Activated gamma-delta T cell (primary cell): Measurements from ENCODE around the gene FOXP1.
"Not testable (repeated sequence)": the region's sequence is repeated elsewhere in the genome, so short reads cannot be mapped to it uniquely, and the experiment has no call there.

Source experiments
- DNase-seq: peaks from one replicate; lab custom pipeline; 2025; lab: John Stamatoyannopoulos, UW

The FOXP1 gene

GRCh38 chr3:70975981-70976380 lies 607.5 kb downstream of the FOXP1 start:
- not testable (repeated sequence) for DNase-seq

GRCh38 chr3:70974747-70975146 lies 608.8 kb downstream of the FOXP1 start:
- DNase-seq: no peak

DNA sequence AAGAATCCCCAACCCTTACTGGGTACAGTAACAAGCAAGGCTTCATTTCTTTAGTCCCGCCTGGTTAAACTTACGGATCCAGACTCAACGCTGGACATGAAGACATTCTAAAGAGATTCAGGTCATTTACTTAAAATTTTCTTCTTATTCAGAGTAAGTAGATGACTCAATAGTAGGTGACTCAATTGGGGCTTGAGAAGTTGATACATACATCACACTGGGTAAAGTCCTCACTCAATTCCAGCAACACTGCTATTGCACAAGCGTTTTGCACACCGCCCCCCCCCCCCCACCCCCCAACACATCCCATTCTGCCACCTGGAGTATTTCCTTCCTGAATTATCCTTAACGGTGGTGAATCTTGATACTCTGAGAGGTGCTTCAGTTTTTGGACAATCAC lies 610.0 kb downstream of the FOXP1 start:
- DNase-seq: no peak

- no peak for DNase-seq
Measured at GRCh38 chr3:70972855-70973254, 610.7 kb downstream of the FOXP1 start.

- DNase-seq: no peak
Measured at GRCh38 chr3:70970952-70971351, 612.6 kb downstream of the FOXP1 start.

- DNase-seq: no peak
Measured at GRCh38 chr3:70970171-70970570, 613.4 kb downstream of the FOXP1 start.

DNA sequence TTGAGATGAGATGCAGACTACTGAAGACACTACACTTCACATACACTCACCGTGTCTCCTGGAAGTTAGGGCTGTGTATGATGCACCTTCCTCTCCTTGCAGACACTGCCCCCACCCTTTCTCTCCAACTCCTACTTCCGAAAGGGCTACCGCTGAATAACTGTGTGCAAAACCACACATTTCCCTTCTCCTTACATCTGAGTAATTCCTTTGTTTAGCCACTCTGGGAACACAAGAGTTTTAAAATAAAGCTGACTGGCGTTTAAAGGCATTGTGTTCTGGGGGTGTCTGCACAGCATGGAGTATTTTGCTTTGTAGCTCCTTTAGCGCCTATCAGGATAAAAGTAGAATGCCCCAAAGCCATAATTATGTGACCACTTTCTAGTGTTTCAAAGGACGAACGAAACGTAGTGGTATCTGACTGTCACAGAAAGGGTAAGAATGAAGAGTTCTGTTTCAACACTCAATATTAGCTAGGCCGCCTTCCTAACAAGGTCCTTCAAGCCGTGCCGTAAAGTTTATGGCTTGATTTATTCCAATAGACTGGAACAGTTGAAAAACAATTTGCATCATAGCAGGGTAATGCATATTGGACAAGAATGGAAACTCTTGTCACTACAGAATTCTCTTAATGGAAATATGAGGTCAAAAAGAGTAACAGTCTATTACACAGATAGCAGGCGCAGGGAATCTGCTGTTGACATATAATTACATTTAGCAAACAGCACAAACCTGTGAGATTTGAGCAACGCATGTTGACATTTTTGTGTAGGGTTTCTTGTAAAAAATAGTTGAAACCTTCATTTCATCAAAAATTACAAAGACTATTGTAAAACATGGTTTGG lies 619.9 kb downstream of the FOXP1 start:
- no peak for DNase-seq

DNA sequence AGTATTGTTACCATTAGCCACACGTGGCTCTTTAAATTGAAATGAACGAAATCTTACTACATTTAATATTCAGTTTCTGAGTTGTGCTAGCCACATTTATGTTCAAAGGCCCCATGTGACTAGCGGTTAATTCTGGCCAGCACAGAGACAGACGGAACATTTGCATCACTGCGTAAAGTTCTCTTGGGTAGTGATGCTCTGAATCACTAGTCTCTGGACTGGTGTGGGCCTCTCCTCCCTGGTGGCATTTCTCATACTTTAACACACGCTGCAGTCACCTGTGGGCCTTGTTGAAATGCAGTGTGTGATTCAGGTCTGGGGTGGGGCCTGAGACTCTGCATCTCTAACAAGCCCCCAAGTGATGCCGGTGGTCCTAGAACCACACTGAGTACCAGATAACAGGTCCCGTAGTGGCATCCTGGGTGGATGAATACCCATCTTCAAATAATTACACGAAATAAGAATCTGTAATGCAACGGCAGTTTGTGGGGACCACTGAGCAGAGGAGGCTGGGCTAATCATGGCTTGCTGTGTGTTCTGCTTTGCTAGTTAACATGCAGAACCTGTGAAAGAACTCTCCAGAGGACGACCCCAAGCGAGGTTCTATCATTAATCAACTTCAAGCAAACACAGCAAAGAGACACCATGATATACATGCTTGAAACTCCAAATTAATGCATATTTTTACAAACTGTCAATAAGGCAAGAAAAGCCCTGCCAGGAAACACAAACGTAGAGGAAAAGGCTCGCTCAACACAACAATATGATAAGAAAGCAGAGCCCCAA lies 623.8 kb downstream of the FOXP1 start:
- no peak for DNase-seq

DNA sequence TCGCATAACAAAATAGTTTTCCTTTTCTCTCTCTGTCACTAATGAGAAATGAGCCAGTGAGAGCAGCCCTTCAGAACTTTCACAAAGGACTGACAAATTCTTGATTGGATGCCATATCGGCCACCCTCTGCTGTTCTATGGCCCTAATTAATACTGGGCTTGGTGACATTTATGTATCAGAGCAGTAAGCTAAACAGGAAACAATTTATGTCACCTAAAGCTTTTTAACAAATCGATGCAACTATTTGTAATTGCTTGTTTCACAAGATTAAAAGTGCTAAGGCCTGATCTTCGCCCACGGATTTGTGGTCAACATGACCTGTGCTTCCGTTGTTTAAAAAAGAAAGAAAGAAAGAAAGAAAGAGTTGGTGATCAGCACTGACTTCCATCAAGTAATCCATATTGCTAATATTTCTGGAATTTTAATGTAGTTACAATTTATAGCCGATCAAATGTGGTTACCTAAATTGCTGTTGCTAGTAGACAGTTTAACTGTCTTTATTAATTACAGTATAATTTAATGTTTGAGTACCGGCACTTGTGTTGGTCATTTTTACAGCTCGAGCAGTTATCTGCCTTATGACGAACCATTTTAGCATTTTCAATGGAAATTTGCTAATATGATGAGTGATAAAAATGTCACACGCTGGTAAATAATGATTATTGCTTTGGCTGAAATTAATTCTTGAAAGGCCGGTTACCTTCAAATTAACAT lies 631.3 kb downstream of the FOXP1 start:
- no peak for DNase-seq

- DNase-seq: no peak
Measured at GRCh38 chr3:70951316-70951715, 632.2 kb downstream of the FOXP1 start.

GRCh38 chr3:70947579-70947978 lies 635.9 kb downstream of the FOXP1 start:
- DNase-seq: no peak

GRCh38 chr3:70943886-70944285 lies 639.6 kb downstream of the FOXP1 start:
- no peak for DNase-seq

DNA sequence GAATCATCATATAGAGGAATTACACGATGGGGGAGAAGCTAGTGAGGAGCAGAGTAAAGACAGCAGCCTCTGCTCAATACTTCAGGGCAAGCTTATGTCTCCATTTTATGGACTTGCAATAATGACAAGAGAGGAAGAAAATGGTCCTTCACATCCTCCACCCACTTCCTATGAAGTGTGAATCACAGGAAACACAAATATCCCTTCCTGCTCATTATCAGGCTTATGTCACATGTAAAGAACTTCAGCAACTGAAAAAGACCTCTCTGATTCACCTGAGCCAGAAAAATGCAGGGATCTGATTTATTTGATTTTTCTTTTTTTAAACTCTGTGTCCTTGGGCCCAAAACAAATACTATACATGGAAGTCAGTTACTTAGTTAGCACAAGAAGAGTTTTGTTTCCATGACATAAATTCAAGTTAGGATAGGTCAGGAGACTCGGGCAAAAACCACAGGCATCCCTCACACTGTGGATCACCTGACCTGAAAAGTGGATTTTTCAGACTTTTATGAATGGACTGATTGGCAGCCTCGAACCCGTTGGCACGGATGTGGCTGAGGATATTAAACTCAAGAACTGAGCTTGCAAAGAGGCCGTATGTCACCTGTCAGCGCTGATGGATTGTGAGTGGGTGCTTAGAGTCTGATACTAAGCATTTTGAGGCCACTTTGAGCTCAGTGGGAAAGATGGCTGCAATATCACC lies 650.3 kb downstream of the FOXP1 start:
- DNase-seq: no peak

DNA sequence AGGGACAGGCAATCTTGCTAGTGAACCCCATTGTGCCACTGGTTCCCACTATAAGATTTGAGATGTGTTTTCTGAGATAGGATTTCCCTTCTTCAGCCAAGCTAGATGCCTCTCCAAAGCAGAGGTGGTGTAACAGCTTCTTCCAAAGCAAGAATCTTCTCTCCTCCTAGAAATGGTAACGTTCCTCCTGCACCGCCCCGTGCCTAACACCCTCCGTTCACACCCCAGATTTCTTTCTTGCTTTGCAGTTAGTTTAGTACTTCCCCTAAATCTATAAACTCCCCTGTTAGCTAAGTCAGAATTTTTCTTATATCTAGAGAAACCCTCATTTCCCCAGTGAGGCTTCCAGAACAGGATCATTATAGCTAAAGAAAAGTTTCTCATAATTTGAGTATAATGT lies 653.5 kb downstream of the FOXP1 start:
- DNase-seq: no peak

- DNase-seq: no peak
Measured at GRCh38 chr3:70927239-70927638, 656.3 kb downstream of the FOXP1 start.

DNA sequence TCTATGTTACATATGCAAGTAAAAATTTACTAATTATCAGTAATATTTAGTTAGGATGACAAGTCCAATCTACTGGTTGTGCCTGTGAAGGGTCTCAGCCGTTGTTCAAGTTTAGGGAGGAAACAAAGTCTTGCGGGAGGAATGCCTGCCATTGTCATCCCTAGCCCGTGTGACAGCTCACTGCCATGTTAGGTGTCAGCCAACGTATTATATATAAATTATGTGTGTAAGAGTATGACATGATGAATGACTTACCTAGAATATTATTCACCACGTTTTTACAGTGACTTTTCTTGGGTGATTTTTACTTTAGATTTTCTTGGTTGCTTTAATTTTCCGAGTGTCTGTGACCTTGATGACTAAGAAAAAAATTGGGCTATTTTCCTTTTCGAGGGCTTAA lies 656.7 kb downstream of the FOXP1 start:
- DNase-seq: no peak

- no peak for DNase-seq
Measured at GRCh38 chr3:70919661-70920060, 663.9 kb downstream of the FOXP1 start.

- no peak for DNase-seq
Measured at GRCh38 chr3:70919091-70919490, 664.4 kb downstream of the FOXP1 start.

DNA sequence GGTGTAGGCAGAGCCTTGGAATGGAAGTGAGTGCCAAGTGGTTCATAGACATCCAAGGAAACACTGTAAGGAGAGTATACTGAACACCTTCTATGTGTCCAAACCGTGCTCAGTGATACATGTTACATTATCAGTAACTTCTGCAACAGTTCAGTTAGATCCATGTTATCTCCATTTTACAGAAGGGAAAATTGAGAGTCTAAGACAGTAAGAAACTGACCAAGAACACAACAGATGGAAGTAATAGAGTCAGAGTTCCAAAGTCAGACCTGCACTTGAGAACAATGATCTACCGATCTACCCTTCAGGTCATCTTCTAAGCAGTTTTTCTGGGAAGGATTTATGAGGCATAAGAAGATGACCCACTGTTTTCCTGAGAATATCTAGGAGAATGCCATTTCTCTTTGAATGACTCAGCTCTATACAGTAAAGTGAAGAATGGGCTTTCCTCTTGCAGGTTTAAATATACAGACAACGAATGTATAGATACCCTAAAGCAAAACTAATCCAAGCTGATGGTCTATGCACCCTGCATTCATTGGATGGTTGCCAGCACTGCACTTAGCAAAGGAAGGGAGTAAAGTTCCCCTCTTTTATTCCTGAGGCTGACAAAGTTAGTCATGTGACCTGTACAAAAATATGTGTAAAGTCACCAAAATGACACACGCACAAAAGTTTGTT lies 667.0 kb downstream of the FOXP1 start:
- DNase-seq: no peak

GRCh38 chr3:70914862-70915261 lies 668.7 kb downstream of the FOXP1 start:
- no peak for DNase-seq

DNA sequence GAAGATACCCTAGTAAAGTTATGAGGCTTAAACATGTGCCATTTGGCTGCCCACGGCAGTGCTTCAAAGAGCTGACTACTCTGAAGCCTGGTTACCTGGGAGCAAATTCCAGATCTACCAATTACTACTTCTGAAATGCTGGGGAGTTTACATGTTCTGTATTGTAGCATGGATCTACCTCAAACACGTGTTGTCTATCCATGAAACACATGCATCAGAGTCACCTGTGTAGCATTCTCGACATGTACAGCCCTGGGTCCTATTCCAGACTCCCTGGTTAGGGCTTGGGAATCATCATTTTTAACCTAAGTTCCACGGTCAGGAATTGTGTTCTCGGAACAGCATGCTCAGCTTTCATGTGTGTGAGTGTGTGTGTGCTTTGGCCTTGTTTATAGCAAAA lies 671.8 kb downstream of the FOXP1 start:
- DNase-seq: no peak
